Smooth muscle cell of the pulmonary artery (primary cell): ENCODE results near the gene OR2A2. TPM values are rescaled to one million over a fixed set of nuclear protein-coding genes. Genes with fewer than 3 reads are reported as not detected.

Experiments used
- total RNA-seq: library from RNA; depleted of rRNA; stranded (reverse); fragments of >200 nt; gene quantifications from 2 replicates; pipeline ENCODE4 v1.2.3, GENCODE V29; 2014

The OR2A2 gene, protein sequence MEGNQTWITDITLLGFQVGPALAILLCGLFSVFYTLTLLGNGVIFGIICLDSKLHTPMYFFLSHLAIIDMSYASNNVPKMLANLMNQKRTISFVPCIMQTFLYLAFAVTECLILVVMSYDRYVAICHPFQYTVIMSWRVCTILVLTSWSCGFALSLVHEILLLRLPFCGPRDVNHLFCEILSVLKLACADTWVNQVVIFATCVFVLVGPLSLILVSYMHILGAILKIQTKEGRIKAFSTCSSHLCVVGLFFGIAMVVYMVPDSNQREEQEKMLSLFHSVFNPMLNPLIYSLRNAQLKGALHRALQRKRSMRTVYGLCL
- total RNA-seq: not detected in 2 replicates

DNA sequence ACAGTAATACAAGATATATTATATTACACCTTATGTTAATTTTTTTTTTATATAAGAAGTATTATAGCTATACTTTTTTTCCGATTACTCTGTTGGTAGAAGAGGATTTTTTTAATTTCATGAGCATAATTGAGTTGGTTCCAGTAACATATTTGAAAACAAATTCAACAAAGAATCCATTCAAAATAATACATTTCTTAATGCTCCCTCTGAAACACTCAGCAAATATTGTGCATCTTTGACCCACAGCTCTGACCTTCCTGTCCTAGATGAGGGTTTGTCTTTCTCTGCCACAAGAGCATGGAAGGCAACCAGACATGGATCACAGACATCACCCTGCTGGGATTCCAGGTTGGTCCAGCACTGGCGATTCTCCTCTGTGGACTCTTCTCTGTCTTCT lies at the start of gene OR2A2:
Gene OR2A2 (plus strand): TSS at position 301 of the 400 bp plus-strand sequence. CDS start 0 bp downstream, at position 301.

DNA sequence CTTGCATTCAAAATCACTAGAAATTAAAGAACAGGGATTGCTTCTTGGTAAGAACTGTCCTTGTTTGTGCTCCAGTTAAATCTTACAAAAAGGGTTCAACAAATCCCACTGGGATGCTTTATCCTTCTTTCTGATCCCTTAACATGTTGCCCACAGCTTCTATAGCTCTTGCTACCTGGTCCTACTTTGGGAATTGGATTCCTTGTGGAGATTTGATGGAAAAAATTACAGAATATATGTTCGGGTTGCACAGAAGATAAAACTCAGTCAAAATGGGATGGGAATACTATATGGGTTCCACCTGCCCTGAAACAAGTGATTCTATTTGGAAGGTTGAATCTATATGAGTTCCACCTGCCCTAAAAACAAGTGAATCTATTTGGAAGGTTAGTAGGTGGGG lies 39.9 kb upstream of the OR2A2 start, which contains the start of gene OR2A25:
Gene OR2A25 (plus strand): TSS at position 301 of the 400 bp plus-strand sequence. CDS start 4,409 bp downstream, outside the sequence.

DNA sequence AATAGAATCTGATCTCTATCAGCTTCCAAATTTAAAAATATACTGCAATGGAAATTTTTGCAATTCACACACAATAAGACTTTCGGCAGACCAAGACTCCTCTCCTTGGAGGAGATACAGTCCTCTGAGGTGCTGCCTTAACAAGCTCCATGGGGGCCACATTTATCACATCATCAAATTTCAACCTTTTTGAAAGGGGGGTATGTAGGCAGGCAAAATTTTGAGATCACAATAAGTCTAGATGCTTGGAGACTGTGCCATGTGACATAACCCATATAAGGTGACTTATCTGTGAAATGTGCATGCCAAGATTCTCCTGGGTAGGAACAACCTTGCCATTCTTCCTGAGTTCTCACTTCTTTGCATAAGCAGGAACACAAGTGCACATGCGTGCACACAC lies 23.4 kb upstream of the OR2A2 start, which contains the start of gene OR2A12:
Gene OR2A12 (plus strand): TSS at position 301 of the 400 bp plus-strand sequence. CDS start 8,830 bp downstream, outside the sequence.

DNA sequence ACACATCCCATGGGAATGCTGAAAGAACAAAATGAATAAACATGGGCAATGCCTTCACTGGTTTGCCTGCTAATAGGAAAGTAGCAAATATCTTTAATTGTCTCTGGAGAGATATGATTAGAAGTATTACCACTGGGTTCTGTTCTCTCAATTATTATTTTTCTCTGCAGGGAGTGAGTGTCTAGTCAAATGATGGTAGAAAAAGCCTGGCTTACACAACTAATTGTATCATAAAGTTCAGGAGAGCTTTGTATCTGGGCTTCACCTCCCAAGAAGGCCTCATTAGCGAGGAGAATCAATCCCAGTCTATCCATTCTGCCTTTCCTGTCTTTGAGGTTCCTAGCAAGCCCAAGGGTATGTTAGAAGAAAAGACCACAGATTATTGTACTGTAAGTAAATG lies 13.5 kb downstream of the OR2A2 start, which contains the start of gene OR2A14:
Gene OR2A14 (plus strand): TSS at position 301 of the 400 bp plus-strand sequence. CDS start 5,937 bp downstream, outside the sequence.

Other genes starting within 250 kb of the OR2A2 start
- gene TCAF1, start 207.4 kb upstream of the OR2A2 start, total RNA-seq: 75.3 and 99.4 TPM in 2 replicates
- gene OR2F2, start 174.3 kb upstream of the OR2A2 start, total RNA-seq: not detected in 2 replicates
- not detected in 2 replicates for gene OR2F1, start 154.7 kb upstream of the OR2A2 start, total RNA-seq
- not detected in 2 replicates for gene OR6B1, start 109.3 kb upstream of the OR2A2 start, total RNA-seq
- gene OR2A5, start 60.6 kb upstream of the OR2A2 start, total RNA-seq: not detected in 2 replicates
- not detected in 2 replicates for gene OR2A25, start 39.8 kb upstream of the OR2A2 start, total RNA-seq
- not detected in 2 replicates for gene OR2A12, start 23.3 kb upstream of the OR2A2 start, total RNA-seq
- not detected in 2 replicates for gene OR2A14, start 13.6 kb downstream of the OR2A2 start, total RNA-seq
- 0.36 and 0.91 TPM in 2 replicates for gene CTAGE4, start 73.9 kb downstream of the OR2A2 start, total RNA-seq
- 0.63 and 1.3 TPM in 2 replicates for gene ARHGEF35, start 86.2 kb downstream of the OR2A2 start, total RNA-seq
- 0.03 TPM in 1 of 2 replicates, not detected in the other for gene OR2A42, start 130.0 kb downstream of the OR2A2 start, total RNA-seq
- 0.07 and 0.40 TPM in 2 replicates for gene OR2A7, start 155.2 kb downstream of the OR2A2 start, total RNA-seq
- 0.17 TPM in 1 of 2 replicates, not detected in the other for gene CTAGE8, start 159.7 kb downstream of the OR2A2 start, total RNA-seq
- 0.07 and 0.33 TPM in 2 replicates for gene OR2A1, start 202.8 kb downstream of the OR2A2 start, total RNA-seq
- gene ARHGEF5, start 245.8 kb downstream of the OR2A2 start, total RNA-seq: 2.0 and 2.4 TPM in 2 replicates